Measurements from ENCODE around the gene NPIPA1.
"Not testable (repeated sequence)": the region's sequence is repeated elsewhere in the genome, so short reads cannot be mapped to it uniquely, and the experiment has no call there.

Gene NPIPA1

DNA sequence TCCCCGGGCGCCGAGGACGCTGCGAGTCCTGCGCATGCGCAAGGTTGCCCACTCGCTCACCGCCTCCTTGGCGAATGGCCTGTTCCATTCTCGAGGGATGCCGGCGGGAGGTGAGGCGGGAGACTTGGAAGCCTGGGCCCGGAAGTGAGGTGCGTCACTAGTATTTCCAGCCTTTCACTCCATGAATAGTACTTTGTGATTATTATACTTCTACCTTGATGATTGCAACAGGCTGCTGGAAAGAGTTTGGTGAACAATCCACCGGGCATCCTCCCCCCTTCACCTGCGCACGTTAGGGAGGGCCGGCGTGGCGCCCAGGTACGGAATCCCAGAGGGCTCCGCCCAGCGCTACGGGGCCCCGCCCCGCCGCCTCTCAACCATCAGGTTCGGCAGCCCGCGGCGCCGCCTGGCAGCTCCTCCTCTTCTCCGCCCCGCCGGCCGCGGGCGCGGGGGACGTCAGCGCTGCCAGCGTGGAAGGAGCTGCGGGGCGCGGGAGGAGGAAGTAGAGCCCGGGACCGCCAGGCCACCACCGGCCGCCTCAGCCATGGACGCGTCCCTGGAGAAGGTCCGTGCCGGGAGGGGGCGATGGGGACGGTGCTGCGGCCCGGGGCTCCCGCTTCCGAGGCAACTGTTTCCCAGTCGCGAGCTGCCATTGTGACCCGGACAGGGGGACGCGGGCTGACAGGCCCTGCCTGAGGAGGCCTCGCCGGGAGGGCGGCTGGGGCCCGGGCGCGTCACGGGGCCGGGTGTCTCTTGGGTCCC lies 37.6 kb downstream of the NPIPA1 start, which contains the start of gene PDXDC1:
Gene PDXDC1, plus strand, starts transcription at position 371 of the 762 bp plus-strand sequence. Its CDS starts 174 bp downstream, at position 545.
- Histone ChIP-seq H3K27ac (peak within 1 kb of the TSS; percentile 70 to 91 (median 89)), H3K4me2 (peak within 1 kb of the TSS; percentile 86 to 100 (median 92)), H3K4me3 (peak within 1 kb of the TSS; percentile 70 to 86 (median 76)), H3K36me3 (peaks cover 0 to 12% (median 0%) of the 10 kb centered on the region in 11 experiments; a peak in 6 of 22 replicates), H3K4me1 (peaks cover 22 to 44% (median 34%) of the 10 kb centered on the region in 10 experiments), H3K9ac (peak within 1 kb of the TSS; percentile 80 to 94 (median 90)), H4K20me1 (peaks cover 29 to 48% (median 39%) of the 10 kb centered on the region in 11 experiments)
- H3K9me3 ChIP-seq (replicated peaks in 1 of 11); H3K27me3 ChIP-seq: not testable (repeated sequence)

DNA sequence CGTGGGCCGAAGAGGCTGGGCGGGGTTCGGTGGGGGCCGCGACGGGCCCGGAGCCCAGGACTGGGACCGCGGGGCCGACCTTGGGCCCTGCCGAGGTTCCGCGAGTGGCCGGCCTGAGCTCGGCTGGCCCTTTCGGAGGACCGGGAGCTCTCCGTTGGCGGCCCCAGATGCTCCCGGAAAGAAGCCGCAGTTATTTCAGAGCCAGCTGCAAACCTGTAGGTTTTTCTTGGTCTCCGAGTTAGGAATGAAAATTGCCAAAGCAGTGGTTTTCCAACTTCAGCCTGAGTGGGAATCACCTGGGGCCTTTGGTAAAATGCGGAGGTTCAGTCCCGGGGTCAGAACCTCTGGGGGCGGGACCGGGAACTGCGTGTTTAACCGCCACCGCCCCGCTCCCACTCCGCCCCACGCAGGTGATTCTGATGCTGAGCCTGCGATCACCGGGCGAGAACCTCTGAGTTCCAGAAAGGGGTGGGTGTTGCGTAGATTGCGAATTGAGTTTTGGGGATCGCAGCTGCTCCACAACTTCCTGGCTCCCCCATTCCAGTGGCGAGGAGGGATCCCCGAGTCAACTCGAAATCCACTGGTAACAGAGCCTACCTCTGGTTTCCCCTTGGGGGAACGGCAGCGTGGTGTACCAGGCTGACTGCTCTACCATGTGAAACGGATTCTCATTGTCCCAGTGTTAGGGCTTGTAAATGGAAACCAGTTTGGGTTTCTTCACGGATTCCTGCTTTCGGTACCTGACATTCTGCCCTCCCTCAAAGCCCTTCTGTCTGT lies 38.4 kb downstream of the NPIPA1 start:
- Histone ChIP-seq H3K4me2 (peak overlapping the region; percentile 86 to 100 (median 92)), H3K27ac (peak overlapping the region; percentile 70 to 91 (median 89)), H4K20me1 (peaks cover 35 to 56% (median 47%) of the 10 kb centered on the region in 11 experiments), H3K9ac (peak overlapping the region; percentile 80 to 94 (median 90)), H3K4me1 (peaks cover 22 to 44% (median 34%) of the 10 kb centered on the region in 10 experiments), H3K36me3 (peaks cover 0 to 13% (median 0%) of the 10 kb centered on the region in 11 experiments; a peak in 7 of 22 replicates), H3K4me3 (peak overlapping the region; percentile 70 to 86 (median 76))
- H3K9me3 ChIP-seq (replicated peaks in 1 of 11); H3K27me3 ChIP-seq: not testable (repeated sequence)

GRCh38 chr16:14976971-14977736 lies 39.9 kb downstream of the NPIPA1 start:
- H4K20me1 ChIP-seq = peaks cover 47 to 71% (median 62%) of the 10 kb centered on the region in 11 experiments
- not testable (repeated sequence) for H3K27me3 ChIP-seq; H3K27ac ChIP-seq; H3K9me3 ChIP-seq (replicated peaks in 1 of 11)
- peak overlapping the region; percentile 86 to 100 (median 92) for H3K4me2 ChIP-seq
- H3K9ac ChIP-seq = peak overlapping the region in 4 of 11 experiments; percentile 6 to 92 (median 61); a peak in 5 of 22 replicates
- peak overlapping the region in 4 of 10 experiments; percentile 9 to 84 (median 50); a peak in 6 of 20 replicates for H3K4me3 ChIP-seq
- H3K4me1 ChIP-seq = peaks cover 22 to 51% (median 34%) of the 10 kb centered on the region in 10 experiments
- H3K36me3 ChIP-seq = peaks cover 0 to 23% (median 0%) of the 10 kb centered on the region in 11 experiments; a peak in 10 of 22 replicates

DNA sequence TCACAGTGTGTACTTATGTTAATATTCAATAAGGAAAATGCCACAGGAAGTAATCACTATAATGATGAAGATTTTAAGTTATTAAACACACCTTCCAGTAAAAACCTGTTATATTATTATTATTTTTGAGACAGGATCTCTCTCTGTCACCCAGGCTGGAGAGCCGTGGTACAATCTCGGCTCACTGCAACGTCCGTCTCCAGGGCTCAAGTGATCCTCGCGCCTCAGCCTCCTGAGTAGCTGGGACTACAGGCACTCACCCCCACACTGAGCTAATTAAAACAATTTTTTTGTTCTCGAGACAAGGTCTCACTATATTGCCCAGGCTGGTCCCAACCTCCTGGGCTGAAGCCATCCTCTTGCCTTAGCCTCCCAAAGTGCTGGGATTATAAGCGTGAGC lies 41.0 kb downstream of the NPIPA1 start:
- H3K36me3 ChIP-seq = peaks cover 0 to 25% (median 0%) of the 10 kb centered on the region in 11 experiments; a peak in 10 of 22 replicates
- not testable (repeated sequence) for H3K4me3 ChIP-seq; H3K9me3 ChIP-seq (replicated peaks in 1 of 11); H3K27ac ChIP-seq; H3K9ac ChIP-seq; H3K27me3 ChIP-seq
- peaks cover 22 to 54% (median 34%) of the 10 kb centered on the region in 10 experiments for H3K4me1 ChIP-seq
- peaks cover 56 to 83% (median 73%) of the 10 kb centered on the region in 11 experiments for H4K20me1 ChIP-seq
- peak overlapping the region in 8 of 11 experiments; percentile 5 to 45 (median 25); a peak in 11 of 22 replicates for H3K4me2 ChIP-seq

DNA sequence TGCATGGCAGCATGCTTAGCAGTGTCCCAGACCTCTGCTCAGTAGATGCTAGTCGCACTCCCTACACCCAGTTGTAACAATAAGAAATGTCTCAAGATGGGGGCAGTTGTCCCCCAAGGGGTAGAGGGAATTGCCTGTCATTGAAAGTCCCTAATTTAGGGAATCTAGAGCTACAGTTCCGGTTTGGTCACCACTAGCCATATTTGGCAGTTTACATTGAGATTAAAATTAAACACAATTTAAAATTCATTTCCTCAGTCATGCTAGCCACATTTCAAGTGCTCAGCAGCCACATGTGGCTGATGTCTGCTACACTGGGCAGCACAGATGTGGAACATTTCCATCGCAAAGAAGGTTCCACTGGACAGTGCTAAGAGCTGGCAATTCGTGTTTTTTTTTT lies 41.7 kb downstream of the NPIPA1 start:
- Histone ChIP-seq H3K4me1 (peaks cover 22 to 53% (median 33%) of the 10 kb centered on the region in 10 experiments), H4K20me1 (peaks cover 58 to 88% (median 78%) of the 10 kb centered on the region in 11 experiments), H3K9ac (peak overlapping the region in 2 of 11 experiments; percentile 2 to 15; a peak in 2 of 22 replicates), H3K4me2 (peak overlapping the region in 9 of 11 experiments; percentile 3 to 45 (median 13); a peak in 13 of 22 replicates), H3K36me3 (peaks cover 0 to 25% (median 0%) of the 10 kb centered on the region in 11 experiments; a peak in 10 of 22 replicates)
- H3K9me3 ChIP-seq (replicated peaks in 1 of 11); H3K27ac ChIP-seq; H3K4me3 ChIP-seq; H3K27me3 ChIP-seq: not testable (repeated sequence)

GRCh38 chr16:14981234-14981633 lies 44.0 kb downstream of the NPIPA1 start:
- Histone ChIP-seq H3K4me1 (peaks cover 19 to 48% (median 25%) of the 10 kb centered on the region in 10 experiments), H3K36me3 (peaks cover 11 to 43% (median 18%) of the 10 kb centered on the region in 11 experiments), H3K9ac (peak overlapping the region in 1 of 11 experiments; percentile 2; a peak in 1 of 22 replicates), H4K20me1 (peaks cover 66 to 95% (median 88%) of the 10 kb centered on the region in 11 experiments)
- H3K4me3 ChIP-seq; H3K4me2 ChIP-seq; H3K27ac ChIP-seq; H3K9me3 ChIP-seq (replicated peaks in 1 of 11); H3K27me3 ChIP-seq: not testable (repeated sequence)

DNA sequence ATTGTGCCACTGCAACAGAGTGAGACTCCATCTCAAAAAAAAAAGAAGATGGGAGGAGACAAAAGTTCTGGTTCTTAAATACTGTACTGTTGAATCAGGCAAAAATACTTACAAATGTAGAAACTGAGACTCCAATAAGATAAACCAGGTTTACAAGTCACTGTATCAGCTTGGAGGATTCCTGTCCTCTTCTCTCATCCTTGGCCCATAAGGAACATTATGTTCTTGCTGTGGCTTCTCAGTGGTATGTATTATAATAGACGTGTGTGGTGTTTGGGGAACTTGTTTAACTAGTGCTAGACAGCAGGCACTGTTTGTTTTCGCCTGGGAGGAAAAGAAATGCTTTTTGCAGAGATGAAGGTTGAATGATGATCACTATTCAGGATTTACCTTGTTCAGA lies 45.3 kb downstream of the NPIPA1 start:
- H3K4me2 ChIP-seq = peak overlapping the region in 3 of 11 experiments; percentile 0 to 33 (median 1); a peak in 1 of 22 replicates
- not testable (repeated sequence) for H3K9ac ChIP-seq; H3K27ac ChIP-seq; H3K9me3 ChIP-seq (replicated peaks in 1 of 11); H3K4me3 ChIP-seq; H3K27me3 ChIP-seq
- peaks cover 7 to 44% (median 13%) of the 10 kb centered on the region in 10 experiments; a peak in 19 of 20 replicates for H3K4me1 ChIP-seq
- peaks cover 16 to 54% (median 25%) of the 10 kb centered on the region in 11 experiments for H3K36me3 ChIP-seq
- peaks cover 68 to 95% (median 87%) of the 10 kb centered on the region in 11 experiments for H4K20me1 ChIP-seq

DNA sequence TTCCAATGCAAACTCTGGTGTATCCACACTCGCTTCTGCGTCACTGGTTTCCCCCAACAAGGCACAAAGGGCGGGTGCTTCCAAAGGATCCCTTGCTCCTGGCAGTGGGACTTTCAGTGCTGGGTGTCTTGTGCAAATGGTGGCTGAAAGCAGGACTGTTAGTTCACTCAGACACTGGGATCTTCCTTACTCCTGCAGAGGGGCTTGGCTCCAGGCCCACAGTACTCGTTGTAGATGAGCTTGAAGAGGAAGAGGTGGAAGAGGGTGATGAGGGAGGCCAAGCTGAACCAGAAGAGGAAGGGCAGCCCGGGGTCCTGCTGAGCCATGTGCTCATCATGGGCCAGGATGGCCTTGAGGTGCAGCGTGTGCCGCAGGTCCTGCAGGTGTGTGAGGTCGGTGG lies 50.8 kb downstream of the NPIPA1 start:
- Histone ChIP-seq H3K9me3 (replicated peaks in 1 of 11) (peaks cover 6 to 17% (median 10%) of the 10 kb centered on the region in 11 experiments), H3K27ac (0 out of 22 replicates have a peak overlapping the region, but pooled peaks of 1 of the 11 experiments have one; percentile 39), H3K36me3 (peaks cover 34 to 82% (median 64%) of the 10 kb centered on the region in 11 experiments), H3K4me1 (peaks cover 12 to 43% (median 26%) of the 10 kb centered on the region in 10 experiments), H4K20me1 (peaks cover 50 to 94% (median 85%) of the 10 kb centered on the region in 11 experiments), H3K4me2 (peak overlapping the region in 10 of 11 experiments; percentile 54 to 80 (median 65); a peak in 18 of 22 replicates)
- not testable (repeated sequence) for H3K27me3 ChIP-seq, H3K4me3 ChIP-seq, H3K9ac ChIP-seq

- Histone ChIP-seq H3K4me1 (peaks cover 12 to 43% (median 26%) of the 10 kb centered on the region in 10 experiments), H3K4me3 (peak overlapping the region in 3 of 10 experiments; percentile 3 to 51 (median 46); a peak in 2 of 20 replicates), H3K4me2 (peak overlapping the region; percentile 54 to 80 (median 65)), H3K27ac (peak overlapping the region in 2 of 11 experiments; percentile 8 to 39; a peak in 3 of 22 replicates), H3K9ac (0 out of 22 replicates have a peak overlapping the region, but pooled peaks of 2 of the 11 experiments have one; percentile 4 to 14), H3K9me3 (replicated peaks in 1 of 11) (peaks cover 12 to 23% (median 16%) of the 10 kb centered on the region in 11 experiments), H4K20me1 (peaks cover 47 to 91% (median 79%) of the 10 kb centered on the region in 11 experiments), H3K36me3 (peaks cover 34 to 82% (median 68%) of the 10 kb centered on the region in 11 experiments)
- H3K27me3 ChIP-seq = not testable (repeated sequence)
These were observed 51.5 kb downstream of the NPIPA1 start for GRCh38 chr16:14988661-14989191.

DNA sequence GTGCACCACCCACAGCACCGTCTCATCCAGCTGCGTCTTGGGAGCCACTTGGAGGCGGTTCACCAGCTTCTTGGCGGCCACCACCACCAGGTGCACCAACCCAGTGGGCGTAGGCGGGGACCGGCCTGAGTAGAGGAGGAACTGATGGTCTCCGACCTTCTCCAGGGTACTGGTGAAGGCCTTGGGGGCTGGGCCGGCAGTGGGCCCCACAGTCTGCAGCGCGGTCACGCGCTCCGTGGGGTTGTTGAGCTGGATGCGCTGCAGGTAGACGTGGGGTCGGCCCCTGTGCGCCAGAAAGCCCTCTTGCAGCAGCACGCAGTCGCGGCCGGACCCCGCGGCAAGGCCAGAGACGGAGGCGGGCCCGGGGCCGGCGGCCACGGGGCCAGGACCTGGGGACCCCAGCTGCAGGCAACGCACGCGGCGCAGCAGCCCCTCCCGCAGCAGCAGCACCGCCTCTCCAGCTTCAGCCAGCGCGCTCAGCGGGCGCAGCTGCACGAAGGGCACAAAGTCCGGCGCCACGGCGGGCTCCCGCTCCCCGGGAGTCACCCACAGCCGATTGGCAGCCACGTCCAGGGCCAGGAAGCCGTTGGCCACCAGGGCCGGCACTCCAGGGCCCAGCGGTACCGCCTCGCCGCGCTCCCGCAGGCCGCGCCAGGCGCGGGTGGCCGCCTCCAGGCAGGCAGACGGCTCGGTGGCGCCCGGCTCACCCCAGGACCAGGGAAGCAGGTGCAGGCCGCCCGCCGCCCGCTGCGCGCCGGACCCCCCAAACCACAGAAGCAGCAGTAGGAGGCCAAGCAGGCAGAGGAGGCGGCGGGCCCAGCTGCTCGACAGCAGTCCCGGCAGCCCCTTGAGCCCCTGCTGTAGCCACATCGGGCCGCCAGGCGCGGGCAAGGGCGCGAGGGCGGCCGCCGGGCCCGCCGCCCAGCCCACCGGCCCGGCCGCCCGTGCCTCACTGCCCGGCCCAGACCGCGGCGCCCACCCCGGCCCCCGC lies 52.3 kb downstream of the NPIPA1 start:
- H3K4me2 ChIP-seq = peak overlapping the region; percentile 54 to 80 (median 65)
- H3K36me3 ChIP-seq = peaks cover 33 to 85% (median 67%) of the 10 kb centered on the region in 11 experiments

More for the DNA sequence above, 52.3 kb downstream of the NPIPA1 start:
- Histone ChIP-seq H3K9me3 (replicated peaks in 1 of 11) (peaks cover 19 to 32% (median 24%) of the 10 kb centered on the region in 11 experiments), H3K4me3 (peak overlapping the region; percentile 33 to 64 (median 48); a peak in 18 of 20 replicates), H4K20me1 (peaks cover 45 to 92% (median 77%) of the 10 kb centered on the region in 11 experiments), H3K27ac (peak overlapping the region in 6 of 11 experiments; percentile 26 to 67 (median 38); a peak in 9 of 22 replicates), H3K4me1 (peaks cover 12 to 43% (median 26%) of the 10 kb centered on the region in 10 experiments), H3K9ac (peak overlapping the region; percentile 16 to 72 (median 44); a peak in 18 of 22 replicates)
- not testable (repeated sequence) for H3K27me3 ChIP-seq
